GM21717 (cell line): ENCODE data around the gene GMPR2.
A peak's percentile ranks its signal among the peaks of the same experiment; 100 is the strongest.

Source experiments
- ATAC-seq: cut with Tn5 transposase; IDR thresholded peaks from one replicate; pipeline ENCODE4 v1.9.1; 2021; ENCODE audit warnings: mild to moderate bottlenecking, moderate library complexity; ENCODE audit not compliant: unreplicated experiment

The GMPR2 gene

DNA sequence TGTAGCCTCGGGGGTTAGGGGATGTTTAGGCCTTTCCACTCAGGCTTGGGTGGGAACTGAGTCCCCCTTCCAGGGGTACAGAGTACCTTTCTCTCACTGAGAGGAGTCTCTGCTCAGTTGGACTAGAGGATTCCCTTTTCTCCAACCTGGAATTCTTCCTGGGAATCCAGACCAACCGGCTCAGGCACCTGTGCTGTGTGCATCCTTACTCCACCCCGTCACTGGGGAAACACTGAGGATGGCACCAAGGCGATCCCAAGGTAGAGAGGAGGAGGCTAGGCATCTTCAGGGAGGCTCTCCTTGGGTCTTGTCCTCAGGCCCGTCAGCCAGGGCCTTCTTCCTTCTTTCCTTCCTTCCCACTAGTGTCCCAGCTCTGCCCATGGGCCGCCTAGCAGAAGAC, 31.1 kb downstream of the GMPR2 start:
- ATAC-seq = no peak

- ATAC-seq = no peak
Observed at GRCh38 chr14:24264298-24264697, 31.6 kb downstream of the GMPR2 start.

- no peak for ATAC-seq
Observed at GRCh38 chr14:24266344-24267244, 33.9 kb downstream of the GMPR2 start.

- ATAC-seq = no peak
Observed at GRCh38 chr14:24267516-24267915, 34.8 kb downstream of the GMPR2 start.

DNA sequence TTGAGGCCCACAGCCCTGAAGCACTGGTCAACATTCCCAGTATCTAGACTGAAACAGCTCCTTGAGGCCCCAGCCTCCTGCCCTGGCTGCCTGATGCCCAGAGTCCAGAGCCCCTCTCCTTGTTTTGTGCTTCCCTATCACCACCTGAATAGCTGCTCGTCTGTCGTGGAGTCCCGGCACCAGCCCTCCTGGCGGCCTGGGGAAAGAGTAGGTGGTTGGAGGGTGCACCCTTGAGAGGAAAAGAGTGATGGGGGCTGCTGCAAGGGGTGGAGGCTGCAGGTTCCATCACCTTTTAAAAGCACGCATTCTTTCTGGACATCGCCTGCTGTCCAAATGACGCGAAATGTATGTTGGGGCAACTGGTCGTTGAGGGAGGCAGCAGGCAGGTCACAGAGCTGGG, 35.5 kb downstream of the GMPR2 start:
- no peak for ATAC-seq

- no peak for ATAC-seq
Observed at GRCh38 chr14:24269368-24269767, 36.6 kb downstream of the GMPR2 start.

- ATAC-seq = no peak
Observed at GRCh38 chr14:24269910-24270536, 37.3 kb downstream of the GMPR2 start.

DNA sequence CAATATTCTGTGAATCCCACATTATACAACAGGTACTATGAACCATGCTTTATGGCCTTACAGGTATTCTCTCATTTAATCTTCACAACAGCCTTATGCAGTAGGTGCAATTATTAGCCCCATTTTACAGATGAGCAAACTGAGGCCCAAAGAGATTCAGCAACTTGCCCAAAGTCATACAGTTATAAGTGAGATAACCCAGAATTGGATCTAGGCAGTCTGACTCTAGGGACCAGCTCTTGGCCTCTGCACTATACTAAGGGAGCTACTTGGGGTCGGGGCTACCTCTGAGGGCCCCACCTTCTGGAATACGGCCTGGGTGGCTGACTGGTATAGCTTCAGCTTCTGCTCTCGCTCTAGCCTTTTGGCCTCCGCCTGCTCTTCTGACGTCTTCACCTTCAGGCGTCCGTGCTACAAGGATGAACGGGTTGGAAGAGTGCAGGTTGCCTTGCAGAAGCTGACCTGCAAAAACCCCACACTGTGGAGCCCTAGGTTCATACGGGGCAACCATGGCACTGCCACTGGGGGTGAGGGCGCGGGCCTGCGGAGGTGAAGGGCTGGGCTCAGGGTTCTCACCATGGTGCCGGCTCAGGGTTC, 37.9 kb downstream of the GMPR2 start:
- ATAC-seq = no peak

DNA sequence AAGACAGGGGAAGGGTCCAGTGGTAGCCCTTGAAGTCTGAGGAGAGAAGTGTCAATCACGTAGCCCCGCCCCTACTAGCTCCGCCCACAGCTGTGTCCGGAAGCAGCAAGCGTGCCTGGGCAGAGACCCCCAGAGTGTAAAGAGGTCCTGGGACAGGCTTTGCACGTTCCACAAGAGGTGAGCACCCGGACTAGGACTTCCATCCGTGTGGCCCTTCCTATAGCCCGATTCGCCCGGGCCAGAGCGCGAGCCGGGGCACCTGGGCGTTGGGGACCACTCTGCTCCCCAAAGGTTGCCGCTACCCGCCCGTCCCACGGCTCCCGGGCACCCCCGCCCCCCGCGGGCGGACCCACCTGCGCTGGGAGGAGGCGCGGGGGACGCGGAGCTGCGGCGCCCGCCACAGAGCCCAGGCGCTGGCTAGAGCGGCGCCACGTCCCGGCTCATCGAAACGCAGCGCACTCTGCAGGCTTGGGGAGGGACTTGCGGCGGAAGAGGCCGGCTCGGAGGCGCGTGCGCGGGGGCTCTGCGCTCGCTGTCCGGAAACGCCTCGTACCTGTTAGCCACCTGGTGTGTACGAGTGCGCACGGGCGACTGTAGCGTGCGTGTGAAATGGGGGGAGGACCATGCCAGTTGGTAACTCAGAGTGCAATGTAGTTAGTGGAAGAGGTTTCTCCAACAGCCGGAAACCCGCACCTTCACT, 38.6 kb downstream of the GMPR2 start, which contains the start of gene RABGGTA:
RABGGTA (minus strand) TSS at position 464 of the 700 bp plus-strand sequence. CDS start 482 bp downstream, outside the sequence.
- ATAC-seq = peak; percentile 72

GRCh38 chr14:24271834-24272263, 39.1 kb downstream of the GMPR2 start:
- no peak for ATAC-seq

- ATAC-seq = no peak
Observed at GRCh38 chr14:24272467-24272866, 39.7 kb downstream of the GMPR2 start.

- no peak for ATAC-seq
Observed at GRCh38 chr14:24273422-24273998, 40.8 kb downstream of the GMPR2 start.

GRCh38 chr14:24274101-24274543, 41.4 kb downstream of the GMPR2 start:
- peak; percentile 54 for ATAC-seq

DNA sequence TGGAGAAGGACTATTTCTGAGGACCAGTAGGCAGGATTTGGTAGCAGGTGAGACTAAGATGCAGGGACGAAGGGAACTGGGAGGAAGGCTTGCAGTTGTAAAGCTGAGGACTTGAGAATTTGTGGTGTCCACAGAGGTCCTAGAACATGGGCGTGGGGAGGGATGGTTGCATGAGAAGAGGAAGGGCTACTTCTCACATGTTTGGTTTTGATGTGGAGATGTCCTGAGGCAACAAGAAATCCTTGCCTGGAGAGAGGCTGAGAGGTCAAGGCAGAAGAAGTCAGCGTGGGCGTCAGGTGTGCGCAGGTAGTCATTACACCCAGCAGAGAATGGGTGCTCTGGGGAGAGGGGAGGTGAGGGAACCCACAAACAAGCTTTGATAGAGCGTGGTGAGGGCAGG, 44.3 kb downstream of the GMPR2 start:
- no peak for ATAC-seq

- ATAC-seq = no peak
Observed at GRCh38 chr14:24277606-24278321, 45.0 kb downstream of the GMPR2 start.

DNA sequence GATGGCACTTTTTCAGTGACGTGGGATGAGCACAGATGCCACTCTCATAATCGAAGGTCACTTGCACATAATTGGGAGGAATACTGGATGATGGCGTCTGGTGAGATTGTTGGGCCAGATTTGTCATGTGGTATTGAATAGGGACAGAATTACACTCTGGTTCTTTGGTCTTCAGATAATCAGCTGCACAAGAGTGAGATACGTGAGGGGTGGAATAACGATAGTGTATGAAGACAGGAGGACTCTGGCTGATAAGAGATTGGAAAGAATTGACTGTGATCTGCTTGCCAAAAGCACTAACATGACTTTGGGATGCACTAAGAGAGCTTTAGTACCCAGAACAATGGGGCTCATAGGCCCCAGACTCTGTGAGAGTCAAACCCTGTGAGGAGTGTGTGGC, 45.7 kb downstream of the GMPR2 start:
- no peak for ATAC-seq

DNA sequence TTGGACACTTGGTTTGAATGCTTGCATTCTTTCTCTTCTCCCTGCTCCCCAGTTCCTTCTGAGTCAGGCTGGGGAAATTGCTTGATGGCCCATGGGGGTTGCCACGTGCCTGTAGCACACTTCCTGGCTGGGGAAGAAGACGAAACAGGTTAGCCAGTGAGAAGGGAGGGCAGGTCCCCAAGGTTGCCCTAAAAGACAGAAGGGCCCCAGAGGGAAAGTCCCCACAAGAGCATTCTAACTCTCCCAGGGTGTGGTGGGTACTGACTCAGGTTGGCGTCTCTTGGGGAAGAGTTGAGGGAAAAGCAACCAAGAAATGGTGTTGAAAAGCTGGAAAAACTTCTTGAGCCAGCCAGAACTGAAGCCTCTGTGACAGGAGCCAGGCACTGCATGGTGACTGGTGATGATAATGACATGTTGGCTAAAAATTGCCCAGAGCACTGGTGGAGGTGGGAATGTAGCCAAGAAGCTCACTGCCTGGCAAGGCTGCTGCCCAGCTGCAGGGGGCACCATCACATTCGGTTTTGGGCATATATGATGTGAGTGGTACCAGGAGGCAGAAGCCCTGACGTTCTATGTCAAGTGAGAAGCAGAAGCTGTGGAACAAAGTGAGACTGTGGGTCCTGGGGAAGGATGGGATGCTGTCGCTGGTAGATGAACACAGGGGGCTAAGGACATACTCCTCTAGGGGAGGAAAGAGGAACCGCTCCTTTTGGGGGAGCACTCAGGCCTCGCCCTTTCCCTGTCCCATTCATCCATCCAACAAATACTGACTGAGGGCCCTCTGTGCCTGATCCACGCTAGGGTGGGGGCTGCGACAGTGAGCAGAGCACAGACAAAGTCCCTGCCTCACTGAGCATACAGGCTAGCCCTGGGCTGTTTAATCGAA, 46.8 kb downstream of the GMPR2 start:
- ATAC-seq = no peak

- ATAC-seq = no peak
Observed at GRCh38 chr14:24280797-24281460, 48.2 kb downstream of the GMPR2 start.

DNA sequence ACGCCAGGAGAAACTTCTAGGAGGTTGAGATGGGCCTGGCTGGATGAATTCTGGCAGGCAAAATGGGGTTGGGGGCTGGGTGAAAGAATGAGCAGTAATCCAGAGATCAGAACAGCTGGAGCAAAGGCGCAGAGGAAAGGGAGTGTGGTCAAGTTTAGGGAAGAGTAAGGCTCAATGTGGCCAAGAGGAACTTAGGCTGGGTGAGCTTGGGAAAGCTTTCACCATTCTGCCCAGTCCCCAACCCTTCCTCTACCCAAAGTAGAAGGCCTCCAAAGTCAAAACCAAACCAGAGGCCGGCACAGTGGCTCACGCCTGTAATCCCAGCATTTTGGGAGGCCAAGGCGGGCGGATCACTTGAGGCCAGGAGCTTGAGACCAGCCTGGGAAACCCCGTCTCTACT, 48.9 kb downstream of the GMPR2 start:
- no peak for ATAC-seq
